ENCODE data around the gene TRAT1.

Gene TRAT1

DNA sequence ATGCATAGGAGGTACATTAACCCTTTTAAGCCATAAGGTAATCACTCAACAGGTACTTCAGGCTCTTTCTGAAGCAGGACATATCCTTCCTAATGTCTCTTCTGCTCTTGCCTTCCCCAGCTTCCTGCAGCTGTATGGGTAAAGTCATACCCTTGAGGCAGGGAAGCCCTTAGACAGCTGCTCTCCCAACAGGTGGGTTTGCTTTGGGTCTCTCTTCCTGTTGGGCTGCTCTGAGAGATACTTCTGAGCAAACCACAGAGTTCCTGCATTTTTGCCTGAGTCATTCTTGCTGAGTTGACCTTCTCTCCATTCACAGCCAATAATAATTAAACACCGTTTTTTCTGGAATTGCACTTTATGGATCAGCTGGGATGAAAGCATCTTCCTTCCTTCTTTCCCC is 2.0 kb upstream of the TRAT1 start:
- TF ChIP-seq TAF1 (IDR thresholded peaks at IDR 0.05; ENCODE audit: borderline replicate concordance, insufficient read depth, low read length): no peak
- TF ChIP-seq POLR2AphosphoS5 (IDR thresholded peaks at IDR 0.05; ENCODE audit: low read depth, low read length): no peak
- TF ChIP-seq, protein P1, sequence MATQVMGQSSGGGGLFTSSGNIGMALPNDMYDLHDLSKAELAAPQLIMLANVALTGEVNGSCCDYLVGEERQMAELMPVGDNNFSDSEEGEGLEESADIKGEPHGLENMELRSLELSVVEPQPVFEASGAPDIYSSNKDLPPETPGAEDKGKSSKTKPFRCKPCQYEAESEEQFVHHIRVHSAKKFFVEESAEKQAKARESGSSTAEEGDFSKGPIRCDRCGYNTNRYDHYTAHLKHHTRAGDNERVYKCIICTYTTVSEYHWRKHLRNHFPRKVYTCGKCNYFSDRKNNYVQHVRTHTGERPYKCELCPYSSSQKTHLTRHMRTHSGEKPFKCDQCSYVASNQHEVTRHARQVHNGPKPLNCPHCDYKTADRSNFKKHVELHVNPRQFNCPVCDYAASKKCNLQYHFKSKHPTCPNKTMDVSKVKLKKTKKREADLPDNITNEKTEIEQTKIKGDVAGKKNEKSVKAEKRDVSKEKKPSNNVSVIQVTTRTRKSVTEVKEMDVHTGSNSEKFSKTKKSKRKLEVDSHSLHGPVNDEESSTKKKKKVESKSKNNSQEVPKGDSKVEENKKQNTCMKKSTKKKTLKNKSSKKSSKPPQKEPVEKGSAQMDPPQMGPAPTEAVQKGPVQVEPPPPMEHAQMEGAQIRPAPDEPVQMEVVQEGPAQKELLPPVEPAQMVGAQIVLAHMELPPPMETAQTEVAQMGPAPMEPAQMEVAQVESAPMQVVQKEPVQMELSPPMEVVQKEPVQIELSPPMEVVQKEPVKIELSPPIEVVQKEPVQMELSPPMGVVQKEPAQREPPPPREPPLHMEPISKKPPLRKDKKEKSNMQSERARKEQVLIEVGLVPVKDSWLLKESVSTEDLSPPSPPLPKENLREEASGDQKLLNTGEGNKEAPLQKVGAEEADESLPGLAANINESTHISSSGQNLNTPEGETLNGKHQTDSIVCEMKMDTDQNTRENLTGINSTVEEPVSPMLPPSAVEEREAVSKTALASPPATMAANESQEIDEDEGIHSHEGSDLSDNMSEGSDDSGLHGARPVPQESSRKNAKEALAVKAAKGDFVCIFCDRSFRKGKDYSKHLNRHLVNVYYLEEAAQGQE (IDR thresholded peaks at IDR 0.05; ENCODE audit: insufficient read depth in 1 of 2, low read depth in 2 of 2, low read length in 2 of 2): no peak
- no peak for TF ChIP-seq SIN3A (IDR thresholded peaks at IDR 0.05; ENCODE audit: borderline replicate concordance, insufficient read depth, low read length)
- TF ChIP-seq FOXP2 (optimal IDR thresholded peaks at IDR 0.05; ENCODE audit: borderline replicate concordance, extremely low read depth, extremely low read length, insufficient read depth): no peak

DNA sequence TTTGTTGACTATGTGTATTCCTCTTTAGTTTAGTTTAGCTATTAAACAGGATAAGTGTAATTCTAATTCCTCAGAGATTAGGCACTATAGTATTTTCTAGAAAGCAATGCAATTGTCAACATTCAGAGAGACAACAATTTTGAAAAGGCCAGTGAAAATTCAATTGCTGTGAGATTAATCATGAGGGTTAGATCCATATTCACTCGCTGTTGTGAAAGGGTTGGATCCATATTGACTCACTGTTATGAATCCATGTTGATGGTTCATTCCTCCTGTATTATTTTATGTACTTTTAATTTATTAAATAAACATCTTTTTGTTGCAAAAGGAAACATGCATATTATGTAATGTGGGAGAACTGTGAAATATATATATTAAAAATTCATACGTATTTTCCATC is 641 bp downstream of the TRAT1 start:
- no peak for TF ChIP-seq TAF1 (IDR thresholded peaks at IDR 0.05; ENCODE audit: borderline replicate concordance, insufficient read depth, low read length)
- no peak for TF ChIP-seq SIN3A (IDR thresholded peaks at IDR 0.05; ENCODE audit: borderline replicate concordance, insufficient read depth, low read length)
- TF ChIP-seq FOXP2 (optimal IDR thresholded peaks at IDR 0.05; ENCODE audit: borderline replicate concordance, extremely low read depth, extremely low read length, insufficient read depth): no peak
- TF ChIP-seq, protein P1 (IDR thresholded peaks at IDR 0.05; ENCODE audit: insufficient read depth in 1 of 2, low read depth in 2 of 2, low read length in 2 of 2): no peak
- TF ChIP-seq POLR2AphosphoS5 (IDR thresholded peaks at IDR 0.05; ENCODE audit: low read depth, low read length): no peak

GRCh38 chr3:108826309-108827187 is 4.0 kb downstream of the TRAT1 start:
- TF ChIP-seq SIN3A (IDR thresholded peaks at IDR 0.05; ENCODE audit: borderline replicate concordance, insufficient read depth, low read length): no peak
- TF ChIP-seq FOXP2 (optimal IDR thresholded peaks at IDR 0.05; ENCODE audit: borderline replicate concordance, extremely low read depth, extremely low read length, insufficient read depth): no peak
- TF ChIP-seq POLR2AphosphoS5 (IDR thresholded peaks at IDR 0.05; ENCODE audit: low read depth, low read length): no peak
- TF ChIP-seq TAF1 (IDR thresholded peaks at IDR 0.05; ENCODE audit: borderline replicate concordance, insufficient read depth, low read length): no peak
- TF ChIP-seq, protein P1 (IDR thresholded peaks at IDR 0.05; ENCODE audit: insufficient read depth in 1 of 2, low read depth in 2 of 2, low read length in 2 of 2): no peak

DNA sequence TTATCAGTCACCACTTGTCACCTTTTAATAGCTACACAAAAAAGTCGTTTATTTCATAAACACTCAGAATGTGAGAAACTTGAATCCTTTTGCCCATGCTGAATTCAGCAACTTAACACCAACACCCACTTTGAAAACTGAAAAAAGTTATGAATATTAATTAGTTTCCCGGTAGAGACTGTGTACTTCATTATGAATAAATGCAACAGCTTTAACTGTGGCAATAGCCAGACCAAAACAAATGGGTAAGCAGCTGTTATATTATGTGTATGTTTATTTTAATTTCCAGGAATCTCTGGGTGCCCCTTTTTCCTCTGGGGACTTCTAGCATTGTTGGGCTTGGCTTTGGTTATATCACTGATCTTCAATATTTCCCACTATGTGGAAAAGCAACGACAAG is 7.8 kb downstream of the TRAT1 start:
- no peak for TF ChIP-seq FOXP2 (optimal IDR thresholded peaks at IDR 0.05; ENCODE audit: borderline replicate concordance, extremely low read depth, extremely low read length, insufficient read depth)
- TF ChIP-seq, protein P1 (IDR thresholded peaks at IDR 0.05; ENCODE audit: insufficient read depth in 1 of 2, low read depth in 2 of 2, low read length in 2 of 2): no peak
- TF ChIP-seq SIN3A (IDR thresholded peaks at IDR 0.05; ENCODE audit: borderline replicate concordance, insufficient read depth, low read length): no peak
- no peak for TF ChIP-seq TAF1 (IDR thresholded peaks at IDR 0.05; ENCODE audit: borderline replicate concordance, insufficient read depth, low read length)
- no peak for TF ChIP-seq POLR2AphosphoS5 (IDR thresholded peaks at IDR 0.05; ENCODE audit: low read depth, low read length)

Measured in PFSK-1 (cell line).